Central memory CD8-positive, alpha-beta T cell (primary cell): ENCODE results near the gene TBC1D10A.

ENCODE experiments used
- ATAC-seq: fragments of 150-1000 bp; cut with Tn5 transposase; replicated peaks from 2 replicates; pipeline ENCODE4 v1.10.0; 2022; ENCODE audit warnings: mild to moderate bottlenecking, moderate FRiP score, moderate number of reproducible peaks; ENCODE audit not compliant: poor library complexity, severe bottlenecking; ENCODE audit errors: extremely low read depth
- DNase-seq, 2 donors: peaks; one replicate each; pipeline ENCODE4 v3.0.0; 2021; ENCODE audit warnings: low spot score in 2 of 2
- H3K27ac Mint-ChIP-seq: one replicate; pipeline ENCODE4 v1.8.0; 2022; ENCODE audit warnings: low read depth, mild to moderate bottlenecking, moderate library complexity, mixed read lengths
- H3K27me3 Mint-ChIP-seq: one replicate; pipeline ENCODE4 v1.8.0; 2022; ENCODE audit warnings: mixed read lengths
- H3K36me3 Mint-ChIP-seq: one replicate; pipeline ENCODE4 v1.8.0; 2022; ENCODE audit warnings: mild to moderate bottlenecking, moderate library complexity, mixed read lengths; ENCODE audit not compliant: insufficient read depth
- H3K4me1 Mint-ChIP-seq: one replicate; pipeline ENCODE4 v1.8.0; 2022; ENCODE audit warnings: mixed read lengths
- H3K4me3 Mint-ChIP-seq: one replicate; pipeline ENCODE4 v1.8.0; 2022; ENCODE audit warnings: mild to moderate bottlenecking, moderate library complexity, mixed read lengths
- H3K9me3 Mint-ChIP-seq: one replicate; pipeline ENCODE4 v1.8.0; 2022; ENCODE audit warnings: mixed read lengths

TBC1D10A gene

DNA sequence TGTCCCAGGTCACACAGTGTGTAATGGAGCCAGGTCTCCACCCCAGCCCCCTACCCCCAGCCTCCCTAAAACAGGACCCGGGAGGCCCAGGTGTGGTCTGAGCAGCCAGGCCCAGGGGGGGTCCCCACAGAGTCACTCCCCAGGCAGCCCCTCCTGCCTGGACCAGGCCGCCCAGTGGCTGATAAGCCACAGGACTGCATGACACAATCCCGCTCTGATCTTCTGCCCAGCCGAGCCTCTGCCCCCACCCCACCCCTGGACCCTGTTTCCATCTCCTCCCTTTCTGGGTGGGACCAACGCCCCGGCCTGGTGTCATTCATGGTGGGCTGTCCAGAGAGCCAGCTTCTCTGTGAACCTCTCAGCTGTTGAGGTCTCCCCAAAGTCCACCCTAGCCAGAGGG, 72.4 kb downstream of the TBC1D10A start:
- H3K27me3 Mint-ChIP-seq, result no peaks in the 10 kb centered on the region
- H3K27ac Mint-ChIP-seq, result no peak overlapping the region
- no peak overlapping the region for H3K4me3 Mint-ChIP-seq
- ATAC-seq (no peak), DNase-seq (no peak)
- H3K4me1 Mint-ChIP-seq, result no peaks in the 10 kb centered on the region
- no peaks in the 10 kb centered on the region for H3K36me3 Mint-ChIP-seq
- no peaks in the 10 kb centered on the region for H3K9me3 Mint-ChIP-seq

DNA sequence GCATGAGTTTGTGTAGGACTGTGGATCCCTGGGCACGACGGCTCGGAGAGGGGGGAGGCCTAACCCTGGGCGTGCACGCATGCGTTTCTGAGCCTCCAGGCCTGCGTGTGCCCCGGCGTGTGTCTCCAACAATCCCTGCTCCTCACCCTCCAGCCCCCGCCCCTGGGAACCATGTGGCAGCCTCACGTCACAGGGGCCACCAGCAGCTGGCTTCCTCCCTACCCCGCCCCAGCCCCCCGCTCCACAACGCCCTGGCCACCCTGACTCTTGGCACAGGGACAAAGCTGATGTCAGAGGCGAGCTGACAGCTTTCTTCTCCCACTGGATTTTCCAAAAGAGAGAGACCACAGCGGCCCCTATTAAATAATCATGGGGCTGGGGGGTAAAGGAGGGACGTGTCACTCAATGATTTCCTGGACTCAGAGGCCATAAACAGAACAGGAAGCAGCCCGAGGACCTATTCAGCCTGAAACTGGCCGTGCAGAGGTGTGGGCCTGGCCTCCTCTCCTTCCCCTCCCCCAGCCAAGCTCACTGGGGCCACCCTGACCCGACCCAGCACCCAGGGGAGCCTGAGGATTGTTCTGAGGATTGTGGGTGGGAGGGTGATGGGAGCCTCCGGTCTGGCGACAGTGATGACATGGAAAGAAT, 73.4 kb downstream of the TBC1D10A start:
- DNase-seq, result no peak
- peaks cover 6% of the 10 kb centered on the region for H3K4me1 Mint-ChIP-seq
- ATAC-seq, result no peak

DNA sequence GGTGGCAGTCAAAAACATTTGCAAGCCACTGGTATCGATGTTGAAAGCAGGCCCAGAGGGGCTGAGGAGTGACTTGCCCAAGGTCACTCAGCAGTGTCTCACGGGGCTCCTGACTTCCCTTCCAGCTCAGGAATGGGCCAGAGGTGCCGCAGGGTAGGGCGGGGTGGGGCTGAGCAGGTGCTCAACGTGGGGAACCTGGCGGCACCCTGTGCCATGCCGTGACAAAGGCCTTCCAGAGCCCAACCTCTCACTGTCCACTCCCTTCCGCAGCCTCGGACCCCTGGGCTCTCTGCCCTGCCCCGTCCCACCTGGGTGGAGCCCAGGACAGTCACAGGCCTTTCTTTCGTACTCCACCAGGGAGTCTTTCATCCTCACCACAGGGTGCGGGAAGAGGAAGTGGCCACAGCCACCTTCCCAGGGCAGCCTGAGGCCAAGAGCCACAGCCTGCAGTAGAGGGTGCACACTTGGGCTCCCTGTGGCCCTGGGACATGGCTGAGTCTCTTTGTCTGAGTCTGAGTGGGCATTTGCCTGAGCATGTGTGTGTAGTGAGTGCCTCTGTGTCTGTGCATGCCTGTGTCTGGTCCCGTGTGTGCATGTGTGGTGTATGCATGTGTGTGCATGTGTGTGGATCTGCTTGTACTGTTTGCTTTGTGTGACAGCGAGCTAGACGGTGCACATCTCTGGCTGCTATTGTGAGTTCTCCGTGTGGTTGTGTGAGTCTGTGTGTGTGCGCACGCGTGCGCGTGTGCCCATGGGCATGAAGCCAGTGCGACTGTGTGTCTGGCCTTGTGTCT, 74.1 kb downstream of the TBC1D10A start:
- H3K27ac Mint-ChIP-seq, result no peak overlapping the region
- H3K4me1 Mint-ChIP-seq, result peaks cover 9% of the 10 kb centered on the region
- H3K27me3 Mint-ChIP-seq, result peaks cover 13% of the 10 kb centered on the region
- ATAC-seq, result no peak
- no peak overlapping the region for H3K4me3 Mint-ChIP-seq
- no peak for DNase-seq
- H3K36me3 Mint-ChIP-seq, result no peaks in the 10 kb centered on the region
- H3K9me3 Mint-ChIP-seq, result no peaks in the 10 kb centered on the region

More for the DNA sequence above, 73.4 kb downstream of the TBC1D10A start:
- H3K36me3 Mint-ChIP-seq, result no peaks in the 10 kb centered on the region
- H3K27me3 Mint-ChIP-seq, result peaks cover 6% of the 10 kb centered on the region
- no peak overlapping the region for H3K4me3 Mint-ChIP-seq
- no peak overlapping the region for H3K27ac Mint-ChIP-seq
- no peaks in the 10 kb centered on the region for H3K9me3 Mint-ChIP-seq

DNA sequence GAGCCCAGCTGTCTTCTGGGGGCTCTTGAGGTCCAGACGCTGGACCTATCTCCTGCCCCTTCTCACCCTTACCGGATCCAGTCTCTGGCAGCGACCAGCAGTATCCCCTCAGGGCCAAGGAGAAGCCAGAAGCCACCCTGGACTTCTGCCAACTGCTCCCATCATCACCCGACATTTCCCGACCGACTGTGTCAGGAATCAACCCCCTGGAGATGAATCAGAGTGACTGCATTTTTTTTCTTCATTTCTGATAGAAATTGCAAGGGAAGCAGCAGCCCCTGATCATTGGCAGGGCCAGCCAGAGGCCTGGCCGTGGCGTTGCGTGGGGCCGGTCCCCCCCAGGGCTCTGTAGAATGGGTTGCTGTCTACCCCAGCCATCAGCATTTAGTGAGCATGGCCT, 75.0 kb downstream of the TBC1D10A start:
- H3K4me1 Mint-ChIP-seq, result peaks cover 13% of the 10 kb centered on the region
- no peaks in the 10 kb centered on the region for H3K9me3 Mint-ChIP-seq
- ATAC-seq, result no peak
- H3K36me3 Mint-ChIP-seq, result no peaks in the 10 kb centered on the region
- no peak overlapping the region for H3K4me3 Mint-ChIP-seq
- H3K27ac Mint-ChIP-seq, result no peak overlapping the region
- peaks cover 22% of the 10 kb centered on the region for H3K27me3 Mint-ChIP-seq
- no peak for DNase-seq

DNA sequence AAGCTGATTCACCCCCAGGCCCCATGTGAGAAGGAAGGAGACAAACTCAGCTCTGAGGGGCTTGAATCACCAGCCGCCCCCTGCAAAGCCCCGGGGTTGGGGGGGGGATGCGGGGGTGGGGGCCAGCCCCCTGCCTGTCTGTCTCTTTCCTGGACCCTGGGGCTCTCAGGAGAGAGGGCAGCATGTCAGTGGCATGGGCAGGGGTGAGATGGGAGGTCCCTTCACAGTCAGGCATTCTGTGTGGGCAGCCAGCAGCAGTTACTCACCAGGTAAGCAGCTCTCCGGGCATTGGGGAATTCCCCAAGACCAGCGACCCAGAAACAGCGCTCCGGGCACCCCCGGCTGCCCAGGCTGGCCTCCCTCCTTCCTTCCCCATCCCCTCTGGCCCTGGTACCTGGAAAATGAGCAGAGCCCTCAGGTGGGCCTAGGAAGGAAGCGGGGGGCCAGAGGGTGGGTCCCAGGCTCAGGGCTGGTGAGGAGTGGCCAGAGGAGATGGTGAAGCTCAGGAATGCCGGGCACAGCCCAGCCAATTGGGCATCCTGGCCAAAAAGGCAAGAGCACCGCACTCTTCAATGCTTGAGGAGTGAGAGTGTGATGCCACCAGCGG, 76.0 kb downstream of the TBC1D10A start:
- peaks cover 32% of the 10 kb centered on the region for H3K27me3 Mint-ChIP-seq

DNA sequence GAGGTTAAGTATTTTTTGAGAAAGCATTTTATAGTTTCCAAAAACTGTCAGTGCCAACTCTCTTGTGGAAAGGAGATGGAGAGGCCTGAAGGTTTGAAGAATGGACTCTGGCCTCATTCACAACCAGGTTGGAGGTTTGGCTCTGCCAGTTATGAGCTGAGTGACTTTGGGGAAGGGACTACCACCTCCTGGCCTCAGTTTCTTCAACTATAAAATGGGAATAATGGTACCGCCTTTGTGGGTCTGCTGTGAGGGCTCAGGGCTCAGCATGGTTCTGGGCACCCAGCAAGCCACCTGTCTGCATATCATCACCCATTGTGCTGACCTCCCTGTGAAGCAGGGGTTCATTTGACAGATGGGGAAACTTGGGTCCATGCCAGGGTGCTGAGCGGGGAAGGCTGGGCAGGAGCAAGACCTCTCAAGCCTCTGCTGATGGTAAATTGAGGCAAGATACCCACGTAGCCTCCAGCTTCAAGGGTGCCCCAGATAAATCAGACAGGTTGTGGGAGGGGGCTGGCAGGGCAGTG, 76.6 kb downstream of the TBC1D10A start:
- DNase-seq, result no peak
- no peak overlapping the region for H3K4me3 Mint-ChIP-seq
- H3K27ac Mint-ChIP-seq, result no peak overlapping the region
- H3K36me3 Mint-ChIP-seq, result no peaks in the 10 kb centered on the region
- peaks cover 28% of the 10 kb centered on the region for H3K4me1 Mint-ChIP-seq
- no peaks in the 10 kb centered on the region for H3K9me3 Mint-ChIP-seq
- ATAC-seq, result no peak
- H3K27me3 Mint-ChIP-seq, result peaks cover 38% of the 10 kb centered on the region

More for the DNA sequence above, 76.0 kb downstream of the TBC1D10A start:
- ATAC-seq, result no peak
- DNase-seq, result no peak
- no peaks in the 10 kb centered on the region for H3K36me3 Mint-ChIP-seq
- H3K4me3 Mint-ChIP-seq, result no peak overlapping the region
- no peak overlapping the region for H3K27ac Mint-ChIP-seq
- peaks cover 23% of the 10 kb centered on the region for H3K4me1 Mint-ChIP-seq
- no peaks in the 10 kb centered on the region for H3K9me3 Mint-ChIP-seq

DNA sequence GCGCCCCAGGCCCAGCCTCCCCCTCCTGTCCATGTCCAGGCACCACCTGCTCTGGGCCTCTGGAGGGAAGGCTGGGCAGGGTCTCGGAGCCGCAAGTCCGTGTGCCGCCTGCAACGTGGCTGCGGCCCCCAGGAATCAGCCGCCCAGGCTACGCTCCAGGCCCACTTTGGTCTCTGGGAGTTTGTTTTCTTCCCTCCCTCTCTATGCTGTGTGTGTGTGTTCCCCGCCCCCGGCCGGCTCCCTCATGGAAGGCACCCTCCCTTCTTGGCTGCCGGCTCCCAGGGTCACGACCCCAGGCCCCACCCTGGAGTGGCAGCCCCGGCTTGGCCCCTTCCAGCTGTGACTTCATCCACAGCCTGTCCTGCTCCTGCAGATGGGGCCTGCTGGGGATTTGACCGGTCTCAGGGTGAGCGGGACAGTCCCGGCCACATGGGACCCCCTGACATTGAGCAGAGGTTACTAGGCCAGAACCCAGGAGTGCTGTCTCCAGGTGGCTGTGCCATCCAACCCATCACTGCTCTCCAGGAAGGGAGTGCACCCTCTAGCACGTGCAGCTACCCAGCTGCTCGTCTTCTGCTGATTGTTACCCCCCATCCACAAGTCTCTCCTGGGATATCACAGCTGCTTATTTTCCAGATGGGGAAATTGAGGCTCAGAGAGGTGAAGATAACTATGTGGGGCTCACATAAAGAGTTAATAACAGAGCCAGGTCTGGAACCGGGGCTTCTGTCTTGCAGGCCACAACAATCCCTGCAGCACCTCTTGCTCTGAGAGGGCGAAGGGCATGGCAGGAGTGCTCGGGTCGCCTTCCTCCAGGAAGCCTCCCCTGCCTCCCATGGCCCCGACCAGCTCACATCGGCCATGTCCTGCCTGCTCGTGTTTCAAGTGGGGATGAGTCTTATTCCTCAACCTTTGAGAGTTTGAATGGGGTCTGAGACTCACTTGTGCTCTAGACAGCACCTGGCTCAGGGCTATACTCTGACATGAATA, 77.4 kb downstream of the TBC1D10A start:
- H3K4me3 Mint-ChIP-seq, result no peak overlapping the region
- no peaks in the 10 kb centered on the region for H3K9me3 Mint-ChIP-seq
- H3K36me3 Mint-ChIP-seq, result no peaks in the 10 kb centered on the region
- no peak for ATAC-seq
- no peak overlapping the region for H3K27ac Mint-ChIP-seq
- no peak for DNase-seq
- peaks cover 28% of the 10 kb centered on the region for H3K4me1 Mint-ChIP-seq
- peaks cover 44% of the 10 kb centered on the region for H3K27me3 Mint-ChIP-seq

DNA sequence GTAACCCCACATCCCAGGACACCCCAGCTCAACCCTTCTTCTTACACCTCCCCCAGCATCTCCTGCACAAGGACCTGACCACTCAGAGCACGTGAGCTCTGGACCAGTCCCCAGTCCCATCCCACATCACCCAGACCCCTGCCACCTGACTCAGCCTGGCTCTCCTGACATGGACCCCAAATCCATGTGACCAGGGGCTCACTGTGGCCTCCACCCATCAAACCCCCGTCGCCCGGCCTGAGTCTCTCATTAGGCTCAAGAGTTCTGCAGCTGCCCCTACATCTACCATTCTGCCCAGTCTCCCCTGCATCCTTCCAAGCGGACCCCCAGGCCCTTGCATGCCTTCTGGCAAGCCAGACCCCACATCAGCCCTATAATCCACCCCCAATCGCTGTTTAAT, 78.3 kb downstream of the TBC1D10A start:
- Mint-ChIP-seq H3K9me3 (no peaks in the 10 kb centered on the region), H3K27me3 (peaks cover 44% of the 10 kb centered on the region), H3K36me3 (no peaks in the 10 kb centered on the region), H3K27ac (no peak overlapping the region), H3K4me1 (peaks cover 28% of the 10 kb centered on the region), H3K4me3 (no peak overlapping the region)
- ATAC-seq, result no peak
- no peak for DNase-seq

DNA sequence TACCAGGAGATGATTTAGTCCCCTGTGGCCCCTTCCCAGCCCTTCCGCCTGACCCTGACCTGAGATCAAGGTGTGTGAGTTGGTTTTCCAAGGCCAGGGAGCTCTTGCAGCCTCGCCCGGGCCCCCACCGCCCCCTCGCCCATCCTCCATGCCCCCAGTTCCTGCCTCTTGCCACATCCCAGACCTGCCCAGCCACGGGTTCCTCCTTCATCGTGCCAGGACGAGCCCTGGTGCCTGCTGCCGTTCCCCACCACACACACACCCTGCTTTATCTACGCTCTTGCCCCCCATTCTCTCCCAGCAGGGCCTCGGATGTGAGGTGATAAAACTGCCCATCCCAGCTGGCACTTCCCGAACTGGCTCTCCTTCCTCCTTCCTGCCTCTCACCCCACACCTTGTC, 78.8 kb downstream of the TBC1D10A start:
- H3K36me3 Mint-ChIP-seq, result no peaks in the 10 kb centered on the region
- H3K27me3 Mint-ChIP-seq, result peaks cover 44% of the 10 kb centered on the region
- no peak overlapping the region for H3K27ac Mint-ChIP-seq
- DNase-seq, result no peak
- no peak overlapping the region for H3K4me3 Mint-ChIP-seq
- no peak for ATAC-seq
- peaks cover 28% of the 10 kb centered on the region for H3K4me1 Mint-ChIP-seq
- H3K9me3 Mint-ChIP-seq, result no peaks in the 10 kb centered on the region

DNA sequence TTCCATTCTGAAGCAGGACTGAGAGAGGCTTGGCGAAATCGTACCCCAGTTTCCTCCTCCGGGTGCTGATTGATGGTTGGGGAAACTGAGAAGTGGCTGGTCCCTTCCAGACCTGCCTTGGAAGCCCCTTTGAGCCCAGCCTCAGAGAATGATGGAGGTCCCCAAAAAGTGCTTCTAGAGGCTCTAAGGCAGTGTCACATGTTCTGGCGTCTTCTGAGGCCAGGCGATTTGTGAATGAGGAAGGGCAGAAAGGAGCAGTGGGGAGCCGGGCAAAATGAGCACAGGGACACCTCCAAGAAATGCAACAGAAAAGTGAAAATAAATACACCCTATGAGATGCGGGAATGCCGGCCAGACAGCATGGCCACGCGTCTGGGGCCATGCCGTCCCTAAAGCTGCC, 79.2 kb downstream of the TBC1D10A start:
- Mint-ChIP-seq H3K27me3 (peaks cover 44% of the 10 kb centered on the region), H3K36me3 (peaks cover 2% of the 10 kb centered on the region), H3K9me3 (no peaks in the 10 kb centered on the region), H3K4me3 (peak overlapping the region; percentile 77), H3K27ac (no peak overlapping the region), H3K4me1 (peaks cover 28% of the 10 kb centered on the region)
- ATAC-seq, result no peak
- no peak for DNase-seq

DNA sequence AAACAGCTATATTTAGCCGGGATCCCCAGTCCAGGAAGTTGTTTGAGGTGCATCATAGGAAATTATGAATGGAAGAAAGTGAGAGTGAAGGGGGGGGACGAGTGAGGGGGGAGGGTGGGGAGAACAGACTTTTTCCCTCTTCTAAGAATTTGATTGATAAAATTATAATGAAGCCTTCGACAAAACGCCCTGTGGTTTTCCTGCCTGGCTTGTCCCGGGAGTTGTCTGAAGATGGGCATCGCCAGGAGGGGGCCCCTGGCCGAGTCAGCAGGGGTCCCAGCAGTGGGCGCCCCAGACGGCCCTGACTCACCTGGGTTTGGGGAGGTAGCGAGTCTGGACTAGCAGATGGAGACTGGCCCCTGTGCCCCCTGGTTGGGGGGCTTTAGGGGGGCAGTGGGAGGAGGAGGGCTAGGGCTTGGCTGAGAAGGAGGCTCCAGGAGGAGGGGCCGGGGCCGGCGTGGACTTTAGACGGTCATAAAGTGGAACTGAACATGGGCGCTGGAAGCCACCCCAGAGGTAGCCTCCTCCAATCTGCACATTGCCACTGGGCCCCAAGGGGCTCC, 79.8 kb downstream of the TBC1D10A start:
- H3K27me3 Mint-ChIP-seq, result peaks cover 44% of the 10 kb centered on the region

More for the DNA sequence above, 79.8 kb downstream of the TBC1D10A start:
- H3K4me1 Mint-ChIP-seq, result peaks cover 28% of the 10 kb centered on the region
- no peak for DNase-seq
- peaks cover 2% of the 10 kb centered on the region for H3K36me3 Mint-ChIP-seq
- no peak overlapping the region for H3K27ac Mint-ChIP-seq
- H3K4me3 Mint-ChIP-seq, result peak overlapping the region; percentile 77
- H3K9me3 Mint-ChIP-seq, result no peaks in the 10 kb centered on the region
- no peak for ATAC-seq
